GM18499 (cell line): Measurements from ENCODE around the gene ELL3.
"Not testable (repeated sequence)": the region's sequence is repeated elsewhere in the genome, so short reads cannot be mapped to it uniquely, and the experiment has no call there.

Experiments
- ATAC-seq: cut with Tn5 transposase; IDR thresholded peaks from one replicate; pipeline ENCODE4 v1.9.1; 2021; ENCODE audit warnings: moderate number of reproducible peaks; ENCODE audit not compliant: insufficient read depth, unreplicated experiment

ELL3 gene

GRCh38 chr15:43792761-43793476 lies 16.2 kb upstream of the ELL3 start:
- ATAC-seq, result no peak

- ATAC-seq, result peak; percentile 44
These were observed 15.4 kb upstream of the ELL3 start, which contains the start of gene SERF2 for GRCh38 chr15:43791993-43792760. SERF2 (plus strand) TSS chr15:43792320; CDS start chr15:43792377, 57 bp downstream.

- no peak for ATAC-seq
These were observed 12.6 kb upstream of the ELL3 start for GRCh38 chr15:43789409-43789808.

- ATAC-seq, result no peak
These were observed 2.2 kb upstream of the ELL3 start for GRCh38 chr15:43779016-43779415.

GRCh38 chr15:43777267-43777914 lies 625 bp upstream of the ELL3 start:
- ATAC-seq, result peak; percentile 24

- ATAC-seq, result peak; percentile 47
These were observed 557 bp downstream of the ELL3 start for GRCh38 chr15:43776101-43776717.

- ATAC-seq, result no peak
These were observed 1.3 kb downstream of the ELL3 start for GRCh38 chr15:43775411-43775965.

- no peak for ATAC-seq
These were observed 2.7 kb downstream of the ELL3 start for GRCh38 chr15:43774062-43774461.

GRCh38 chr15:43772624-43773023 lies 4.1 kb downstream of the ELL3 start:
- ATAC-seq, result no peak

- no peak for ATAC-seq
These were observed 5.0 kb downstream of the ELL3 start for GRCh38 chr15:43771816-43772215.

GRCh38 chr15:43769584-43770228 lies 7.1 kb downstream of the ELL3 start:
- no peak for ATAC-seq

- no peak for ATAC-seq
These were observed 12.8 kb downstream of the ELL3 start for GRCh38 chr15:43763819-43764446.

- no peak for ATAC-seq
These were observed 13.9 kb downstream of the ELL3 start for GRCh38 chr15:43762824-43763223.

- no peak for ATAC-seq
These were observed 24.9 kb downstream of the ELL3 start for GRCh38 chr15:43751885-43752284.

GRCh38 chr15:43749690-43750345 lies 26.9 kb downstream of the ELL3 start:
- ATAC-seq, result peak; percentile 38

GRCh38 chr15:43748376-43748775 lies 28.4 kb downstream of the ELL3 start:
- no peak for ATAC-seq

GRCh38 chr15:43746903-43747309 lies 29.9 kb downstream of the ELL3 start:
- not testable (repeated sequence) for ATAC-seq

GRCh38 chr15:43746245-43746902 lies 30.4 kb downstream of the ELL3 start, which contains the start of gene PDIA3:
PDIA3 (plus strand) TSS chr15:43746438; CDS start chr15:43746540, 102 bp downstream.
- ATAC-seq, result peak; percentile 33
